Measurements from ENCODE around the gene CFAP97D1.

DNA sequence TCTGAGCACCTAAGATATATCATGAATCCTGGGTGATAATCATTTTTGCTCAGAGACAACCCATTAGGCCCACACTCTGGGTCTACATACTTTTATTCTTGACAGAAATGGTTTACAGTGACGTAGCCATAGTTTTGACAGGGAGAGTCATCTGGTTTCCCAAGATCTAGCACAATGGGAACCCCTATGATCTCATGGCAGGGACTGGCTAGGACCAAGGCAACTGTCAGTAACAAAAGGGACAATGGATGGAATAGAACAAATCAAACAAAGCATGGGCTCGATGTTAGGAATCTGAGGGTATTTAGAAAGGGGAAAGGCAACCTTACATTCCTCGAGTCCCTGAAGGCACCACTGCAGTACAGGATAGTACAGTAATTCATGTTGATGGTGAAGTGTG, 20.5 kb downstream of the CFAP97D1 start:
- TF ChIP-seq POLR2AphosphoS5 (IDR thresholded peaks at IDR 0.05; ENCODE audit: borderline replicate concordance, low read depth, low read length) = no peak
- TF ChIP-seq EZH2 (IDR thresholded peaks at IDR 0.05) = no peak
- no peak for TF ChIP-seq FOXP2 (optimal IDR thresholded peaks at IDR 0.05; ENCODE audit: control extremely low read depth, extremely low read length, insufficient read depth)

Data from SK-N-MC (cell line).